ENCODE results near the gene TENM3. TPM values are rescaled to one million over a fixed set of nuclear protein-coding genes. Genes with fewer than 3 reads are reported as not detected.

The TENM3 gene
- total RNA-seq, 4 donors from 2014 or later: 29.8 to 58.5 (median 35.9) TPM

DNA sequence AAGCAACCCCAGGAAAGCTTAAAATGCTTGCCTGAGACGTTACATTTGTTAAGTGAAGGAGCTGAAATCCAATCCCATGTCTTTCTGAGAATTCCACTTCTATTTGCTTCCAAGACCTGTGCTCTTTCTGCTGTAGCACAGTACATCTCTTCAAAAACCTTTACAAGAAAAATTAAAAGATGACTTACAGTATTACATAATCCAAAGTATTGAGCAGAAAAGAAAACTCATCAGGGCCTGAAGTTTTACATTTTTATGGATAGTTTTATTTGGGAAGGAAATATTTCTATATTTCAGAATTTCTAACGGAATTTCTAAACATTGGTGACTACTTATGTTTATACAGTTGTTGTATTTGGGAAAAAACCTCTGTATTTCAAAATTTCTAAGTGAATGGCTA is 276.3 kb downstream of the TENM3 start:
- TF ChIP-seq, protein P1, sequence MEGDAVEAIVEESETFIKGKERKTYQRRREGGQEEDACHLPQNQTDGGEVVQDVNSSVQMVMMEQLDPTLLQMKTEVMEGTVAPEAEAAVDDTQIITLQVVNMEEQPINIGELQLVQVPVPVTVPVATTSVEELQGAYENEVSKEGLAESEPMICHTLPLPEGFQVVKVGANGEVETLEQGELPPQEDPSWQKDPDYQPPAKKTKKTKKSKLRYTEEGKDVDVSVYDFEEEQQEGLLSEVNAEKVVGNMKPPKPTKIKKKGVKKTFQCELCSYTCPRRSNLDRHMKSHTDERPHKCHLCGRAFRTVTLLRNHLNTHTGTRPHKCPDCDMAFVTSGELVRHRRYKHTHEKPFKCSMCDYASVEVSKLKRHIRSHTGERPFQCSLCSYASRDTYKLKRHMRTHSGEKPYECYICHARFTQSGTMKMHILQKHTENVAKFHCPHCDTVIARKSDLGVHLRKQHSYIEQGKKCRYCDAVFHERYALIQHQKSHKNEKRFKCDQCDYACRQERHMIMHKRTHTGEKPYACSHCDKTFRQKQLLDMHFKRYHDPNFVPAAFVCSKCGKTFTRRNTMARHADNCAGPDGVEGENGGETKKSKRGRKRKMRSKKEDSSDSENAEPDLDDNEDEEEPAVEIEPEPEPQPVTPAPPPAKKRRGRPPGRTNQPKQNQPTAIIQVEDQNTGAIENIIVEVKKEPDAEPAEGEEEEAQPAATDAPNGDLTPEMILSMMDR (IDR thresholded peaks at IDR 0.05; ENCODE audit: low read depth): no peak

DNA sequence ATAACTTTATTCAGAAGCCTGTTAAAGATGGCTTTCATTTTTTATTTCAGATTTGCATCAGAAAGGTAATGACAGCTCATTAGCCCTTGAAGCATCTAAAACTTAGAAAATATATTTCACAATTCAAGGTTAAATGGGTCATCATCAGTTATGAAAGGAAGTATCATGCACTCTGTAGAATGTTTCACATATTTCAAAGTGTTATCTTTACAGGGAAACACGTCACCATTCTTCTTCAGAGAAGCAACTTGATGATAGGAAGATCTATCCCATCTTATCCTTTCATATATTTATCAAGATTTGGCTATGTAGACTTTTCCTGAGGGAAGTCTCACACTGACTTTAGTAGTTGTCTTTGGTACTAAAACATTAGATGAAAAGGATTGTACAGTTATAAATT is 277.8 kb downstream of the TENM3 start:
- TF ChIP-seq, protein P1 (IDR thresholded peaks at IDR 0.05; ENCODE audit: low read depth): no peak

DNA sequence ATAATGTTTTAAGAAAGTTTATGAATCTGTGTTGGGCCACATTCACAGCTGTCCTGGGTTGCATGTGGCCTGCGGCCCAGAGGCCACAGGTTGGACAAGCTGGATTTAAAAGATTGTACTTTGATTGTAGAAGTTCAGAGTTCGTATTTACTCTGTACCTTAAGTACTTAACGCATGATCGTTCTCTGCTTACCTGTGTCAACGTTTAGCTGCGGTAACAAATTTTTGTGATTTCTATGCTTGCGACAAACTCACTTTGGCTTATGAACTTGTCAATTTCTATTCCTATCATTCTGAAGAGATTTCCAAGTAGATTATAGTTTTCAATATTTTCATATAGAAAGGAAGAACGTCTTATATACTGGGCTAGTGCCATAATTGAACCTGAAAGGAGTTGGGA is 285.6 kb downstream of the TENM3 start:
- TF ChIP-seq, protein P1 (IDR thresholded peaks at IDR 0.05; ENCODE audit: low read depth): no peak

DNA sequence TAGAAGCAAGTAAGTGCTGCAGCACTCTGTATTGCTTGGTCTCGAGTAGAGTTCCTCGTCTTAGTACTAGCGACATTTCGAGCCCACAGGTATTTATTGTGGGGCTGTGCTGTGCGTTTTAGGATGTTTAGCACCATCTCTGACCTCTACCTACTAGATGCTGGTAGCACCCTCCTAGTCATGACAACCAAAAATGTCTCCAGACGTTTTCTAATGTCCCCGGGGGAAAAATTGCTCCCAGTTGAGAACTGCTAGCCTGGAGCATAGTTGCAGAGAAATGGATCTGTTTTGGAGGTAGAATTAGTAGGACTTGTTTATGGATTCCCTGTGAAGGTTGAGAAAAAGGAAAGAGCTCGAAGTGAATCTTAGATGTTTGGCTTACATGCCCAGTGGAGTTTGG is 287.2 kb downstream of the TENM3 start:
- TF ChIP-seq, protein P1 (IDR thresholded peaks at IDR 0.05; ENCODE audit: low read depth): no peak

DNA sequence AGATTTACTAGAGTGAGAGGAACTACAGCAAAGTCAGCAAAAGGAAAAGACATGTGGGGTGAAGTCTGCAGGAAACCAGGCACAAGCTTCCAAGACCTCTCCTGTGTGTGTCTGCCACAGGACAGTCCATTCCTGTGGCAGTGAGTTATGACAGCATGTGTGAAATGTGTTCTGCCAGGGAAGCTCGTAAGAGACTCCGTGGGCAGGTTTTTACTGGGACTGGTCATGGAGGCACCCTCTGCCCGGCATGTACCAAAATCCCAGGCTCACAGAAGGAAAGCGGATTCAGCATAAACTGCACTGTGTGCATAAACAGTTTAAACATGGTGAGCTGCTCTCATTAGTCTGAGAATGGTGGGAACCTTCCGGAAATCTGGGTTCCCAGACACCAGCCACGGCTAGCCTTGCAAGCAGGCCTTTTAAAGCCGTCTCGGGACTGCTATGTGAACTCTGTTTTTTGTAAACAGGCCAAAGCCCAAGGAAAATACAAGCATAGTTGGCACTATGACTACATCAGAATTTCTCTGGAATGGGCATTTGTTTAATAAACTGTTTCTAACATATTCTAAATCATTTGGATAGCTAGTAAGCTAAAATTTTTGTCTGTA is 288.5 kb downstream of the TENM3 start:
- TF ChIP-seq, protein P1 (IDR thresholded peaks at IDR 0.05; ENCODE audit: low read depth): no peak

DNA sequence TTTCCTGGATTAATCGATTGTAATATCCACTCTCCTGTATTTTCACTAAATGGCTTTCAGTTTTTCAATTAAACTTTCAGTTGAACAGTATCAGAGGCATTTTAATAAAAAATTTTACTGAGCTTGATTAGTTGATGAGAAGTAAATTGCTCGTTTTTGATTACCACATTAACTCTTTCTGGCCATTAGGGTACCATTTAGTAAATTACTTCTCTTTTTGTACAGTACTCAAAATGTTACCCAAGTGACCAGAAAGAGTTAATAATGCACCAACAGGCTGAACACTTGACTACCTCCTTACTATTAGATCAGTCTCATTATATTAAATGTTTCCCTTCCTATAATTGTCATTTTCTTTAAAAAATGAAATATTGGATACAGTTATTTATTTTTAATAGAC is 289.2 kb downstream of the TENM3 start:
- TF ChIP-seq, protein P1 (IDR thresholded peaks at IDR 0.05; ENCODE audit: low read depth): no peak

DNA sequence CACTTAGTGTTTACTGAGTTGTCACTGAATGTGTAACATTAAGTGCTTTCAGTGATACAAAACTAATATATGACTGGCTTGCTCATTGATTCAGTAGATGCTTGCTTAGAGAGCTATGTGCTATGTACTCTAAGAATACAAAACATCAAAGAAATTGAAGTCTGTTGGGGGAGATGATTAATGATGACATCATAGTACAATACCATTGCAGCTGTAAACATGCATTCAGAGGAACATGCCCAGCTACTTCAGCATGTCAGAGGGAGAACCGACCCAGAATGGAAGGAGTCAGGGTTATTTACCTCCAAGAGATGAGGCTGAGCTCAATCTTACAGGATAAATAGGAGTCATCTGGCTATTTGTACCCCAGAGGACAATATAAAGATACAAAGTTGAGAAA is 290.8 kb downstream of the TENM3 start:
- TF ChIP-seq, protein P1 (IDR thresholded peaks at IDR 0.05; ENCODE audit: low read depth): no peak
